Epithelial cell of proximal tubule (primary cell): Measurements from ENCODE around the gene CEP350. TPM values are rescaled to one million over a fixed set of nuclear protein-coding genes. Genes with fewer than 3 reads are reported as not detected.

Experiments
- DNase-seq: peaks from one replicate; pipeline ENCODE4 v3.0.0-alpha.2; 2011; ENCODE audit warnings: low read depth
- H3K4me3 ChIP-seq: 2 replicates; pipeline ENCODE4 v1.5.1; 2011; ENCODE audit warnings: low read depth, mild to moderate bottlenecking, low read length
- total RNA-seq: library from RNA; depleted of rRNA; stranded (reverse); fragments of >200 nt; gene quantifications from 2 replicates; pipeline ENCODE4 v1.2.3, GENCODE V29; 2015
- TF ChIP-seq, protein P1 (sequence below): conservative IDR thresholded peaks from 2 replicates; pipeline ENCODE4 v1.5.1; 2012; ENCODE audit warnings: low read depth, mild to moderate bottlenecking, low read length

CEP350 gene
- total RNA-seq, 1 donor from 2014 or later: 26.4 TPM

DNA sequence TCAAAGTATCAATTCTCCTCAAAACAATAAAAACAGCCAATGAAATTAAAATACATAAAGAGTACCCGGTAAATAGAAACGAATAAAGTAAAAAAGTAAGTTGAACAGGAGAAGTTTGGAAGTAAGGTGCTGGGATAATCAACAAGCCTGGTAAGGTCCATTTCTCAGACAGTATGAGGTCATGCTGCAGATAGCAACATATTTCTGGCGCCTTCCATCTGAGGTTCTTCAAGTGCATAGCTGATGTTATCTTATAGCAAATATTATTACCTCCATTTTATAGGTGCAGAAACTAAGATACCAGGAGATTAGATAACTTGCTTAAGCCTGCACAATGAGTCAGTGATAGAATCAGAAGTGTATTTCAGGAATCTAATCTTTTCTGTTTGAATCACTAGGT lies 23.7 kb upstream of the CEP350 start:
- DNase-seq: no peak
- no peak overlapping the region for H3K4me3 ChIP-seq
- TF ChIP-seq, protein P1, sequence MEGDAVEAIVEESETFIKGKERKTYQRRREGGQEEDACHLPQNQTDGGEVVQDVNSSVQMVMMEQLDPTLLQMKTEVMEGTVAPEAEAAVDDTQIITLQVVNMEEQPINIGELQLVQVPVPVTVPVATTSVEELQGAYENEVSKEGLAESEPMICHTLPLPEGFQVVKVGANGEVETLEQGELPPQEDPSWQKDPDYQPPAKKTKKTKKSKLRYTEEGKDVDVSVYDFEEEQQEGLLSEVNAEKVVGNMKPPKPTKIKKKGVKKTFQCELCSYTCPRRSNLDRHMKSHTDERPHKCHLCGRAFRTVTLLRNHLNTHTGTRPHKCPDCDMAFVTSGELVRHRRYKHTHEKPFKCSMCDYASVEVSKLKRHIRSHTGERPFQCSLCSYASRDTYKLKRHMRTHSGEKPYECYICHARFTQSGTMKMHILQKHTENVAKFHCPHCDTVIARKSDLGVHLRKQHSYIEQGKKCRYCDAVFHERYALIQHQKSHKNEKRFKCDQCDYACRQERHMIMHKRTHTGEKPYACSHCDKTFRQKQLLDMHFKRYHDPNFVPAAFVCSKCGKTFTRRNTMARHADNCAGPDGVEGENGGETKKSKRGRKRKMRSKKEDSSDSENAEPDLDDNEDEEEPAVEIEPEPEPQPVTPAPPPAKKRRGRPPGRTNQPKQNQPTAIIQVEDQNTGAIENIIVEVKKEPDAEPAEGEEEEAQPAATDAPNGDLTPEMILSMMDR: no peak

DNA sequence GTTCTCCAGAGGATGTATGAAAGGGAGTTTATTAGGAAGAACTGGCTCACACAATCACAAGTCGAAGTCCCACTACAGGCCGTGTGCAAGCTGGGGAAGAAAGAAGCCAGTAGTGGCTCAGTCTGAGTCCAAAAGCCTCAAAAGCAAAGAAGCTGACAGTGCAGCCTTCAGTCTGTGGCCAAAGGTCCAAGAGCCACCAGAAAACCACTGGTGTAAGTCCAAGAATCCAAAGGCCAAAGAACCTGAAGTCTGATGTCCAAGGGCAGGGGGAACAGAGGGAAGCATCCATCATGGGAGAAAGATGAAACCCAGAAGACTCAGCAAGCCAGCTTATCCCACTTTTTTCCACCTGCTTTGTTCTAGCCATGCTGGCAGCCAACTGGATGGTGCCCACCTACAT lies 21.4 kb upstream of the CEP350 start:
- H3K4me3 ChIP-seq: no peak overlapping the region
- TF ChIP-seq, protein P1: no peak
- no peak for DNase-seq

DNA sequence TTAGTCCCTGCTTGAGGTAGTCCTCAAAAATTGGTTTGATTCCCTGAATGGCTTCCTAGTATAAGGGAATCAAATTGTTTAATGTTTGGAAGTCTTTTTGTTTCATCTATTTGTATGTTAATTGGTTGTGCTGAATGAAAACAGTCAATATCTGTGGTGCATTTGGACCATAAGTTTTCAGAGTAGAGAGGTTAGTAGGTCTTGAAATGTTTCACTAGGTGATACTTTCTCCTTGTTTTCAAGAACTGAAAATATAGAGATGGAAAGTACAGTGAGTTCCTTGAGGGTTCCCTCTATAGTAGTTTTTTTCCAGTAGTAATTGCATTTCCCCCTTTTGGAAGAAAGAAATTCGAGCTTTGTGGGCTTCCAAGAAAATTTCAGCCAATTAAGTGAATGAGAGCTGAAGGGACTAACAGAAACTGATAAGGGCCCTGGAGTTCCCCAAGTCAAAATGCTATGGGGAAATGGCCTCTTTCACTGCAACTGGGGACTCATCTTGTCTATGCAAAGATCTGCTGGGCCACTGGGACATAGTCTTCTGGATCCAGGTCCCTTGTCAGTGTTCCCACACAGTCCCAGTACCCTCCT lies 18.6 kb upstream of the CEP350 start:
- TF ChIP-seq, protein P1: no peak
- DNase-seq: no peak
- H3K4me3 ChIP-seq: no peak overlapping the region

DNA sequence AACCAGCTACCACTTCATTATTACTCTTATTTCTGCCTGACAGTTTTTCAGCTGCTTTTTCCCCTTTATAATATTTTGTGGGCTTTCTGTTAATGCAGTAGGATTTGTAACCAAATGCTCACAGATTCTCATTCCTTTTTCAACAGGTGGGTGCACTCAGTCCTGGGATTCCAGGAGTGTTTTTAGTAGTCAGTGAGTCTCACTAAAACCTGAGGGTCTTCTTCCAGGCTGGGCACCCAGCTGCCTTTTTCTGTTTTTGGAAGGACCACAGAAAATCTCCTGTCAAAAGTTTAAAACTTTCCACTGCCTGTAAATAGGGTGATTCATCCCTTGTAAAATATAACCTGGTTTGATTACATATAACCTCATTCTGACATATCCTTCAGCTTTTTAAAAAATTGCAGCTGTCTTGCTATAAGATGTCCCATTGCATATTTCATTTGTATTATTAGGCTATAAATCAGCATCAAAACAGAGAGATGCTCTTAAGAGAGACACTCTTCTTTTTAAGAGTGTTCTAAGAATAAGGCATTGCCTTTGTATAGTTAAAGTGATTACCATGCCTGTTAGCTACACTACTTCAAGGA lies 16.8 kb upstream of the CEP350 start:
- TF ChIP-seq, protein P1: no peak
- H3K4me3 ChIP-seq: no peak overlapping the region
- DNase-seq: no peak

DNA sequence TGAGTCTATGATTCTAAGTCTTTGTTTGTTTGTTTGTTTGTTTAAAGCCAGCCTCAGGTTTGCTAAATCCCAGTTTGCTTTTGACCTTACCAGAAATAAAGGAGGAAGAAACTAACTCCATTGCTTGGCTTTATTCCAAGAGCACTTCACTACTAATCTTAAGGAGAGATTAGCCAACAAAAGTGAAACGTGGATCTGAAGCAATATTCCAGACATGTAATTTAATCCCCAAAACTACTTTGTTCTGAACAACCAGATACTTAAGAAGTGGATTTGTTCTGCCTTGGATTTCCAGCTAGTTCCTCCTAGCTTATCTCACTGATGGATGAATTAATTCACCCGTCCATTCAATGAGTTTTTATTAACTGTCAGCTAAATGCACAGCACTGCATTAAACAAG lies 15.9 kb upstream of the CEP350 start:
- DNase-seq: no peak
- TF ChIP-seq, protein P1: no peak
- no peak overlapping the region for H3K4me3 ChIP-seq

DNA sequence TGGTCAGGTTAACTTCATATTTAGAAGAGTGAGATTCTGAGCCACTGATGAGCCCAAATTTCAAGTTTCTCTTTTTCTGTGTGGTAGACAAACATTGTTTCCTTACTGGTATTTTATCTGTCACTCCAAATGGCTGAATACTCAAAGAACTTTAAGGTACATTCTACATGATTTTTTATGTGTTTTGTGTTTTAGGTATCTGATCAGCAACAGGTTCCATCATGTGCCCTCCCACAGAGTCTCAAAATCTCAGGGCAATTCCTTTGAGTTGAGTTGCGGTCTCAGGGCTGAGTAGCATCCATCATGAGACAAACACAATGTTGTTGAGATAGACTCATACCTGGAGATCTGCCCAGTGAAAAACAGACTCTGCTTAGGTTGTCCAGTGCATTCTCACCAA lies 14.7 kb upstream of the CEP350 start:
- DNase-seq: no peak
- H3K4me3 ChIP-seq: no peak overlapping the region
- TF ChIP-seq, protein P1: no peak

DNA sequence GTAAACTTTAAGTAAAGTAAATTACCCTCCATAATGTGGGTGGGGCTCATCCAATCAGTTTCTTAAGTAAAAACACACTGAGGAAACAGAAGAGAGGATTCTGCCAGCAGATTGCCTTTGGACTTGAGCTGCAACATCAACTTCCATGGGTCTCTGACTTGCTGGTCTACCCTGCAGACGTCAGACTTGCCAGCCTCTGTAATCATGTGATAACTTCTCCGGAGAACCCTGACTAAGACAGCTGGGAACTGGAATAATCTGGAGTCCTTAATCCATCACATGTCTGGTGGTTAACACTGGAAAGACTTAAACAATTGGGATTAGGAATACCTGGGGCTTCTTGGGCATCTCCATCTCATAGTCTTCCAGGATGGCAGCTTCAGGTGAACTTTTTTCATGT lies 13.2 kb upstream of the CEP350 start:
- H3K4me3 ChIP-seq: no peak overlapping the region
- TF ChIP-seq, protein P1: no peak
- no peak for DNase-seq
